ENCODE data around the gene SLCO2A1.

Gene SLCO2A1

DNA sequence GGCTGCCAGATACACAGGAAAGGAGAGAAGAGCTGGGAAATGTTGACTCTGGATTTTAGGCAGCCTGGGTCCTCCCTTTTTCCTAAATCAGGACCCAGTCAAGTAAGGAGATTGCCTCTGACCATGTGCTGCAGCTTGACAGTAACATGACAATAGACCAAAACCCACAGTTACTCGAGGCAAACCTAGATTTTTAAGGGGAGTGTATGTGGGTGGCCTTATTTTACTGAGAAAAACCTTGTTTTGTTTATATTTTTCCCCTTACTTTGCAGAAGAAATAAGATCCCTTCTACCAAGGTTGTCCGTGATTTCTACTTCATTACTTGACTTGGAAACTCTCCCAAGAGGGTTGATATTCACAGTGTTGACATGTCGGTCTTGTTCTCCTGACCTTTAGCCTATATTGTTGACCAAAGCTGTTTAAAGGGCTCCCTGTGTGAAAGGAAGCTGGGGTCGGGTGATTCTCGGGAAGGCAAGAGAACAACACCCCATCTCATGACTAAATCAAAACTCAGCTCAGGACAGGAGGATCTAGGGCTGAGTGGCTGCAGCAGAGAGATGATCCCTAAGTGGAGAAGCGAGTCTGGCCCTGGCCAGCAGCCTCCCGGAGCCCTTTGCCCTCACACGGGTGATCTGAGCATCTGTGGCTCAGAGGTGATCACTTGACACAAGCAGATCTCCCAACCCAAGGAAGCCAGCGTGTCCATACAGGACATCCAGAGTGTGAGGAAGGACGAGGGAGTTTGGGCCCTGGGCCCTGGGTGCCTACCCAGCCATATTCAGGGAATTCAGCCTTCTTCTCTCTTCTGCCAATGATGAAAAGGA lies 31.0 kb upstream of the SLCO2A1 start:
- no peak for DNase-seq

DNA sequence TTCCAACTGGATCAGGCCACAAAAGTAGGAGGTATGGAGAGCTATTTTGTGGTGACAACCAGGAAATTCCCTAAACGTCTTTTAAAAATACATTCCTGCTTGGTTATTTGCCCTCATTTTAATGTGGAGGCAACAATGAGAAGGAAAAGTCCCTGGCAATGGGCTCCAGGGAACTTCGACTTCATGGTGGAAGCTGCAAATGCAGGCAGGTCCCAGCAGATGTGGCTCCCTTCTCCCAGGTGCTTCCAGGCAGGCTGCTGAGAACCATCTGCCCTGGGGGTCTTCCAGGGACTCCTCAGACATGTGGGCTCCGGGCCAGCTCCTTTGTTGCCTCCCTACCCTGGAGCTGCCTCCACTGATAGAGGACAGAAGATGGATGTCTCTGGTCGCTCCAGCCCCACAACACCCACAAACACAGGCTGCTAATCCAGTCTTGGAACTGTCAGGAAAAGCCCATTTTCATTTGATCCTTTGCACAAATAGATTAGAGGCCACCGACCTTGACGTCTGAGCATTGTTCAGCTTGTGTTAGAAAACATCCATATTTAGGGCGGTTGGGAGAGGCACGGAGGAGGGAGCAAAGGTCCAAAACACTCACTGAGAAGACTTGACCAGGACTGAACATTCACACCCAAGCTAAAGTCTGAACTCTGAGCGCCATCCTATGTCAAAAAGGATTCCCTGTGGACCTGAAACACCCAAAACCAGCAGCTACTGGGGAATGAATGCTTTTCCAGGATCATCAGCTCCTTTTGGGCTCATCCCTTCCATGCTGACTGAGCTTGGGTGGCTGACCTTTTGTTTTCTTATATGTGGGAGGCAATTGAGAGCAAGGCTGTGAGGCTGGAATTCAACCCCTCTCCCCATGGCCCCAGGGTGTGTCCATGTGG lies 30.2 kb upstream of the SLCO2A1 start:
- no peak for DNase-seq

DNA sequence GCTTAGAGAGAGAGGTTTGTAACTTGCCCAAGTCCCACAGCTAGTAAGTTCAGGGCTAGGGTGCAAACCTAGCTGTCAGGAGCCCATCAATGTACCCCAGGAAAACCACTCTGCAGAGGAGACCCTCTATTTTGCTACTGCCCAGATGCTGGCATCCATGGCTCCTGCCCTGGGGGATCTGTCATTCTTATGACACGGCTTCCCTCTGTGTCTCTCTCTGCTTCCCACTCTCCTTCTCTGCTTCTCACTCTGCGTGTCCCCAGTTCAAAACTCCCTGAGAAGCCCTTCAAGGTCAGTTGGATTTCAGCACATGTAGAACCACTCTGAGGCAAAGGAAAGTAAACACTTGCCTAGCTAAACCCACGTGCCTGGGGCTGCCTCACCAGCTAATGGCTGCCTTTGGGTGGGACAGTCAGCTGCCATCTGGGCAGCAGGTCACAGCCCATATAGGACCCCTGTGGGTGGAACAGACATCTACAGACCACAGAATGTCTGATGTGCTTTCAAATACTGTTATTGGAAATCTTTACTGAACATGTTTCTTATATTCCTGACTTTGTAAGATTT lies 29.4 kb upstream of the SLCO2A1 start:
- no peak for DNase-seq

DNA sequence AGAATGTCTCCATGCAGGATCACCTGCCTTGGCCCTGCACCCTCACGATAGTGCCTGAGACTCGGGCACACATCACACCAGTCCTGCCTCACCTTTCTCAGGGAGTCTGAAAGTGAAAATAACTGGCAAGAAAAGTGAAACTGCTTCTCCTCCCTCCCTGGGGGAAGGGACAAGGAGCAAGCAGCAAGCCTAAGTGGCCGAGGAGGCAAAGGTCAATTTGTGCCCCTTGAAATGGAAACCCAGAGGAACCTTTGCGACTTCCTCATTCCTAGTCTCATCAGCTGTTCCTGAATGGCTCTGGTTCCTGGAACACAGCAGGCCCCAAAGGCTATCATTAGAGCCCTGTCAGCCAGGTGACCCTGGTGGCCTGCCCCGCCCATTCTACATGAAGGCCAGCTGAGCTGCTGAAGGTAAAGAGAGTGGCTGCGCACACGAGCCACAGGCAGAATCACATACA lies 28.0 kb upstream of the SLCO2A1 start:
- DNase-seq, result no peak

DNA sequence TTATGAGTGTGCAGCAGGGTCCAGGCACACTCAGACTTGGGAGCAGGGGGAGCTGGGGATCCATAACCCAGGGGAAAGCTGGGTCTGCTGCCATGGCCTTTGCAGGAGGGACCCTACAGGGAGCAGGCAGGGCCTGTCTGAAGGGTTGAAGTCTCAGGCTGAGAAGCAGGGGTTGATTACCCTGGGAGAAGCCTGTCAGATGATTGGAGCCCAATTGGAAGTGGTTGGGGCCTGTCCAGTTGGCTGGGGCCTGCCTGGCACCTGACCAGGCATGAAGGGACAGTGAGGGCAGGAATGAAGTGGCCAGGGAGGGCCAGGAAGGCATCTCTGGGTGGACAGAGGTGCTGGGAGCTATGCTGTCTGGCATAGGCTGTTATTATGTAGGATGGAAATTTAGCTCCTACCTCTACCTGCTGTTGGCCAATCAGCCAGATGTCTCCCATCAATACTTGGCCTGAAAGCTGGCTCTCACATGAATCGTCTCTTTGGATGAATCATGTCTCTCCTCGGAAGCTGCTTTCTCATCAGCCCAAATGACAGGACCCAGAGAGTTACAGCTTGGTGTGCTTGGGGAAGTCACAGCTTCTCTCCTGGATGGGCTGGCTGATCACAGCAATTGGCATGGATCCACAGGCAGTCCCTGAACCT lies 27.4 kb upstream of the SLCO2A1 start:
- no peak for DNase-seq

DNA sequence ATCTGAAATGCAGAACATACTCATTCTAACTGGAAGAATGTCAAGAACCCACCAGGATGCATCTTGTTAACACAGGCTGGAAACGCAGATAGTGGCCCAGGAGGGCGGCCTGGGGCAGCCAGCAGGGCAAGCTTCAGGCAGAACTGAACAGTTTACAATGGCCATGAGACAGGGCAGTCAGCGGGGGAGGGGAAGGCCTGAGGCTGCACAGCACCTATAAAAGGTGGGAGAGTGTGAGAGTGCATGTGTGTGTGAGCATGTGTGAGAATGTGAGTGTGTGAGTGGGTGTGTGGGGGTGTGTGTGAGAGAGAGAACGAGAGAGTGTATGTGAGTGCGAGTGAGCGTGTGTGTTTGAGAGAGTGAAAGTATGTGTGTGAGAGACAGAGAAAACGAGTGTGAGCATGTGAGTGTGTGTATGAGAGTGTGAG lies 26.8 kb upstream of the SLCO2A1 start:
- no peak for DNase-seq

DNA sequence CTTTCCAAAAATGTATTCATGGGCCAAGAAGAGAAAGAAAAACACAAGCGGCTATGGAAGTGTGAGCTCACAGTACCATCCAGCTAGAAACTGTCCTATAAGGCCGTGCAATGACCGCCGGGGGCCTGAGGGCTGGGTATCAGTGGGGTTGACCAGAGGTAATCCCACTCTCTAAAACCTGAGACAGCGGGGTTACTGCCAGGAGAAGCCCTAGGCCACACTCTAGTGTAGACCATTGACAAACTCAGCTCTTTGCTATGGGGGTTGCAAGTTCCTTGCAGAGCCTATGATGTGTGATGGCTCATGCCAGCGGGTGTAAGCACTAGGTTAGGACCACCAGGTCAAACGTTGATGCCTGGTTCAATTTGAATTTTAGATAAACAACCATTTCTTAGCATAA lies 25.9 kb upstream of the SLCO2A1 start:
- DNase-seq, result no peak

DNA sequence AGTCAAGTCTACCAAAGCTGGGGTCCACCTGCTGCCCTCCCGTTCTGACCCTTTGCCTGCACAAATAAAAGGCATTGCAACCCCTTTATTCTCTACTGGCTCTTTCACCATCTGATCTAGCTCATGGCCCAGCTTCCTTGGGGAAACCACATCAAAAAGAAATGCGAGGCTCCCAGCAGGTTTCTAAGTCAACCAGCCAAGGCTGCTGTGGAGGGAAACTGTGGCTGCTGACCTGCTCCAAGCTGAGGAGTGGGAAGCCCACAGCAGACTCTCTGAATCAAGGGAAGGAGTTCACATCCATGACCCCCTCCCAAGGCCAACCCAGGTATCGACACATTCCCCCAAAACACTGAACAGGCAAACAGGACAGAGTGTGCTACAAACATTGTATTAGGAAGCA lies 25.2 kb upstream of the SLCO2A1 start:
- DNase-seq, result no peak

DNA sequence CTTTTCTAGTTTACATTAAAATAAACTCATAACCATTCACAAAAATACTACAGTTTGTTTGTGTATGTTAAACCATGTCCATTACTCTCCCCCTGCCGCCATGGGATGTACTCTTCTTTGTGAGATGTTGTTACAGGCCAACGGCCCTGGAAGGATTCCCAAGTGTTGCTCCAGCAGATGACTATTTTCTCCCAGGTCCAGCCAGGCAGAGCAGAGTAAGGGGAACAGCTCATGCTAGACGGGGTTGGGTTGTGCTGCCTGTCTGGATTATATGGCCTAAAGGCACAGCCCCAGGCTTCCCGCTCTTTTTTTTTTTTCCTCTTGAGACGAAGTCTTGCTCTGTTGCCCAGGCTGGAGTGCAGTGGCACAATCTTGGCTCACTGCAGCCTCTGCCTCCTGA lies 24.5 kb upstream of the SLCO2A1 start:
- DNase-seq, result no peak

DNA sequence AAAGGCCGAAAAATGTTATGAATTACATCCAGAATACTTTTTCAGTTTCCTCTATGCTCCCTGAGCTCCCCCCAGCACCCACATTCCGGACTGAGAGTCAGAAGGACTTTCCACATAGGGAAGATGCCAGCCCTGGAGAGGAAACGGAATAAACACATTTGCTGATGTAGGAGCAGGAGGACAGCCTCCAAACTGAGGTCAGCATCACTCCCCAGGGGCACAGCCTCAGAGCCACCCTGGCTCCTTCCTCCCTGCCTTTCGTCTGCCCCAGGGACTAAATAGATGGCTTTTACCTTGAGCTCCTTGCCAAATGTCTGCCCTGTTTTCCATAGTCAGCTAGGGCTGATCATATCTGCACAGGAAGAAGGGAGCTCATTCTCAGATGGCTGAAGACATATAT lies 22.6 kb upstream of the SLCO2A1 start:
- DNase-seq, result no peak

DNA sequence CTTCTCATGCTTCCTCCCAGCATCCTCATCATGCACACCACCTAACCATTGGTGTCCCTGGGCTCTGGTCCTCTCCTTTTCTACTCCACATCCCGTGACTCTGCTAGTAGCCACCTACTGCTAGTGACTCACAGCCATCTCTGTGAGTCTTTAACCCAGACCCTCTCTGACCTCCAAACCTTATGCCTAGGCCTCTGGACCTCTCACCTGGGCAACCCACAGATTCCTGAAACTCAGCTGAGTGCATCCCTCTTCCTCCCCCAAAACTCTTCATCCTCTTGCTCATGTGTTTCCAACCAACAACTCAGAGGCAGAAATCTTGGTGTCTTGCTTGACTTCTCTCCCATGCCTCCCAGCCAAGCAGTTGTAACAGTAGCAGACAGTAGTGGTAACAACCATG lies 20.0 kb upstream of the SLCO2A1 start:
- DNase-seq, result no peak

DNA sequence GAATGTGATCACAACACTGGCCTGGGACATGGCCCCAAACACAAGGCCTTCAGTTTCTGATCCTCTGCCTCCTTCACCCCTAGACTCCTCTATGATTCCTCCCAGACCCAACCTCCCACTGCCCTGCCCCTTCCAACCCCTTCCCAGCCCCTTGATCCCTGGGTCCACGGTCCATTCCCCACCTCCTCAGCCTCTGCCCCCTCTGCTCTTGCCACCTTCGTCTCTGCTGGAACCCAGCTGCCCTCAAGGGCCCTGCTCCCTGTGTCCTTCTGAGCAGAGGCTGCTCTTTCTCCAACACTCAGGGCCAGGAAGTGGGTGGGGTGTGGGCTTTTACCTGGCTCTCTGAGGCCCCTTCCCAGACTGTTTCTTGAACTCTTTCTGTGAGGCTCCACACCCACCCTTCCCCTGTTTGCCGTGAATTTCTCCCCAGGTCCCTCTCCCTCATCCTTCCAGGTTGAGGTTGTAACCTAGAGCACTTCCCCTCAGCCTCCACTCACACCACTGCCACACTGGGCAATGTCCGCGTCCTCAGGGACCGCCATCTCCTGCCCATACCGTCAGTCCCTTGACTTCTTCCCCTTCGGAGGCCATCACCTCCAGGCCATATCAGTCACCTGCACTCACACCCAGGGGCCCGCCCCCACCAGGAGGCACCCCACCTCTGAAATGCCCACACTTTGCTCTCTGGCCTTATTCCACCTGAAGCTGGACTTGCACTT lies 18.7 kb upstream of the SLCO2A1 start:
- no peak for DNase-seq

DNA sequence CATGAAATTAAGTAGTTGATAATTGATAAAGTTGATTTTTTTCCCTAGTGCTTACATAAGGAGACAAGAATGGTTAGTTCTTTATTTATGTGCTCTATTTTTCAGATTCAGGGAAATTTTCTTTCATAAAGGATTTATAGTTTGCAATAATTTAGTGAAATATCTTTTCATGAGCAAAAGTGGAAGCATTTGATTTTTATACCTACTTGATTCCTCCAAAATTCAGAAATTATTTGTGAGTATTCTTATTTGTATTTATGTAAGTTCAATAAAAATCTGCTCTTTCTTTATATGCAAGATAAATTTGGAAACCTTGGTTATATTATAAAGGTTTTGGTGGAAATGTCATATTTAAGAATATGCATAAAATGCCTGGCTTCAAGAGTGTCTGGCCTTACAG lies 14.7 kb upstream of the SLCO2A1 start:
- no peak for DNase-seq

DNA sequence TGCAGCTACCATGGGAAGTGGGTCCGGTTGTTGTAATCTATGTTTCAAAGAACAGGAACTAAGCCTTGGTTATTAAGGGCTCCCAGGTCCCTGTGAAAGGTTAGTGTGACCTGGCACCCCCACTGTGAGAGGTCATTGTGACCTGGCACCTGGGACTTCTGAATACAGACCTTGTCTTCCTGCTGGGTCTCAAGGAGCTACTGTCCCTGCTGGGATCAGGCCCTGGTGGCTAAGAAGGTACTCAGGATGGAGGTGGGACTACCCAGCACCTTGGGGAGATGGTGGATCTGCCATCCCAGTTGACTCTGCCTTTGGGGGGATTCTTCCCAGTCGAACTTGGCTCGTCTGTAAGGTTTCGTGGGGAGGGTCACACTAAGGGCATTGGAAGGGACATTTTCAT lies 10.3 kb upstream of the SLCO2A1 start:
- no peak for DNase-seq

DNA sequence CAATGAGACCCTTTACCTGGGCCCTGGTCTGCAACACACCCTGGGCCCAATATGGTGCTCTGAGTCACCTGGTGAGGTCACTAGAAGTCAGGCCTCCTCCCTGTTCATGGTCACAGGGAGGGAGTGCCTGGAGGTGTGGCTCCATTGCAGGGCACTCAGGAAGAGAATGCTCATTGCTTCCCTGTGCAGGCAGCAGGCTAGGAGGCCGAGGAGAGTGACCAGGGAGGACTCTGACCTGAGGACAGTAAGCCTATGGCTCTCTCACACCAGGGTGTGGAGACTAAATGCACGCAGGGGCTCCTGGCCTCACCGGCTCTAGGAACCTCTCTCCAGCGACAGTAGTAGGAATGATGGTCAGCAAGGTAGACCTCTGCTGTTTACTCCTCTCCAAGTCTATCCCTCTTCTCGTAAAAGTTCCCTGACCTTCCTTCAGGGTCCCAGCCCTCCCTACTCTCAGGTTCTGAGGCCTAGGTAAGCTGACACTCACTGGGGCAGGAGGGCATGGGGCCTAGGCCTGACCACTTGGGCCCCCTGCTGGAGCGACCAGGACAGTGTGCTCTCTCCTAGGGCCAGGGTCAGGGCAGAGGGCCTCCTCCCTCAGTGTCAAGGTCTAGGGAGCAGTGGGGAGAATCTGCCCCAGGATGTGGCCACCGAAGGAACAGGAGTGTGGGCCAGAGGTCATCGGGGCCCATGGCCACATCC lies 9.6 kb upstream of the SLCO2A1 start:
- no peak for DNase-seq

DNA sequence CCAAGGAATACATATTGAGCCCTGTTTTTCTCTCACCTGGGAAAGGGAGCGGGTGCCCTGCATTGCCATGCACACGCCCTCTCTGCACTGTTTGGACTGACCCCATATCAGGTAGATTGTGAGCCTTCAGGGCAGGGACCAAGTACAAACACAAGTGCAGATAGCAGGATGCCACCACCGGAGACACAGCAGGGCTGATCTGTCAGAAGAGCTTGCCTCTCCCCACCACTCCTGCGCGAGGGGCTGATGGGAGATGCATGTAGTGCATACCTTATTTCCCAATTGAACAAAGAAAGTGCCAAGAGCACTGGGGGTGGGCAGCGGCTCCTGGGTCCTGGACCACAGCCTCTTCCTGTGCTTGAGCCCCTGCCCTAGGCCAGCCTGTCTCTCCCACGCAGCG lies 9.0 kb upstream of the SLCO2A1 start:
- no peak for DNase-seq

DNA sequence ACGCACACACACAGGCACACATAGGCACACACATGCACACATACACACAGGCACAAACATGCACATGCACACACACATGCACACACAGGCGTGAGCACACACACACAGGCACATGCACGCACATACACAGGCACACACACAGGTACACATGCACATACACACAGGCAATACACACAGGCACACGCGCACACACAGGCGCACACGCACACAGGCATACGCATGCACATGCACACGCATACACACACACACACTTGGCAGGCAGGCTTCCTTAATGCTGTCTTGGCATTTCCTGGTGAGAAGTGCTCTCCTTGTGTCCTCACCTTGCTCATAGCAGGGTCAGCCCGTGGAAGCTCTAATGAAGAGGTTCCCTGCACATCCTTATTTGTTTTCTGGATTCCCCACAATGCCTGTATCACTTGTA lies 8.4 kb upstream of the SLCO2A1 start:
- no peak for DNase-seq

DNA sequence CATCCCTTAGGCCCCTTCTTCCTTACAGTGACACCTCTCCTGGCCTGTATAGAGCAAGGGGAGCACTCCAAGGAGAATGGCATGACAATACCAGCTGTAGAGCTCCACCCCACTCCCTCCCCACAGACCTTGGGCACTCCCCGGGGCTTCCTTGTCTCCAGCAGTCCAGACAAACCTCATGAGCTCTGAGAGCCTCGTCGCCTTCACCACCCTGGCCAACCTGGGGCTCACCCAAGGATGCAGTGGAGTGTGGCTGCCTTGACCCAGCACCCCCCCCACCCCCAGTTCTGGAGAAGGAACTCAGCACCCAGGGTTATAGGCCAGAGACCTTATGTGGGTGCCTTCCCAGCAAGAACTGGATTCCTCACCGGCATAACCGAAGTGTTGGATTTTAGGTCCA lies 7.4 kb upstream of the SLCO2A1 start:
- no peak for DNase-seq

DNA sequence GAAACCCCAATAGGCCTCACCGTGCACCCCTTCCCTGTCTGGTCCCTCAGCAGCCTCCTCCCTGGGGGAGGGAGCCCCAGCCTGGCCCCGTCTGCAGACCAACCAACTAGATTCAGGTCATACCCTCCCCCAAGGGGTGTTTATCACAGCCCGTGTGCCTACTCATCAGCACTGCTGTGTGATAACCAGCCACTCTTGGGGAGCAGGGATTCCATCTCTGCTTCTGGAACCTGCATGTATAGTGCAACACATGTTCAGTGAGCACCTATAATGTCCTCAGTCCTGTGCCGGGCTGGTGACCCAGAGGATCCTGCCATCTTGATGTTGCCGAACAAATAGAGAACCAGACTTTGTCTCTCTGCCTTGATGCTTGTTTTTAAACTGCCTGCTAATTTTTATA lies 6.6 kb upstream of the SLCO2A1 start:
- no peak for DNase-seq

DNA sequence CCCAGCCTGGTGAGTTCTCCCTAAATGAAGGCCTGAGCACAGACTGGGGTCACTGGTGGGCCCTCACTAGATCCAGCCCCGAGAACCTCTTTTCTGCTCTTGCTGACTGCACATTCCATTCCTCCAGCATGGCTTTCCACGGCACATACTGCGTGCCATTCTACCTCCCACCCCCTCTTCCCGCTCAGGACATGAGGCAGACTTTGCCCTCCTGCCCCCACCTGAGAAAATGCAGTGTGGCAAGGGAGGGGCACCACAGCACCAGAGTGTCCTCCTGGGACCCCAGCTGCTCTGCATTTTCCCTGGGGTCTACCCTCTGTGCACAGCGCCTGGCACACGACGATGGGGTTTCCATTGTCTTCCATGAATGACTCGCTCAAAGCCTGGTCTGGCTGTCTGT lies 6.1 kb upstream of the SLCO2A1 start:
- no peak for DNase-seq

DNA sequence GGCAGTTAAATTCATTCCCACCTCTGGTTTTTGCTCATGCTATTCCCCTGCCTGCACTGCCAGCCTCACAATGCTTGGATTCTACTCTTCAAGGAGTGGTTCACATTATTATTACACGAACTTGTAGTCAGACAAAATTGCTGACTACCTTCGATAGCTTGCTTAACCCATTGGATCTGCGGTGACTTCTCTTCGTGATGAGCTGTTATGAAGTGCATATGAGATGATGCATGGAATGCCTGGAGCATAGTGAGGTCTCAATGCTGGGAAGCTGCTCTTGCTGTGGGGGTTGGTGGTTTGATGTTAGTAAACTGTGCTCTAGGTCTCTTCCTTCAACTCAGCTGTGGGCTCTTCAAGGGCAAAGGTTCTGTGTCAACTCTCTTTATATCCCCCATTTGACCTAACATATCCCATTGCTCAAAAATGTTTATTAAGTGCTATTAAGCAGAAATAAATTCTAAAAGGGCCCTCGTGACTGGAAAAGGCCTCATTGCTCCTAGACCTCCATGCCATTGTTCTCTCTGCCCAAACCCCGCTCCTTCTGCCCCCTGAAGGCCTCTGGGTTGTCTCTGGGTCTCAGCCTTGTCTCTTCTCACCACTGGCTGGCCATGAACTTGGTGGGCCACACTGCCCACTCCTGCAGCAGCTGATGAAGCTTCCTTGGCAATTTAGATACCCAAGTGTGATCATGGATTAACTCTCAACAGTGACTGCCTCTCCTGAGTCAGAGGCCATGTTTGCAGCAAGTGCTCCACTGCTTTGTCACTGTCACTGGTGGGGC lies 4.5 kb upstream of the SLCO2A1 start:
- DNase-seq, result no peak

All from bone marrow (tissue), 2 donors.